Breast epithelium (tissue), 3 donors: Measurements from ENCODE around the gene RGR.

ENCODE experiments used
- POLR2A ChIP-seq: fragments of 450-650 bp; IDR thresholded peaks from one replicate; pipeline ENCODE4 v1.6.1; 2016; ENCODE audit warnings: antibody characterized with exemption, mild to moderate bottlenecking, moderate library complexity
- TF ChIP-seq, protein P1 (sequence below), 3 donors: fragments of 450-650 bp; IDR thresholded peaks; one replicate each; pipeline ENCODE4 v1.5.1; 2016 to 2017; ENCODE audit warnings: antibody characterized with exemption in 3 of 3, mild to moderate bottlenecking in 3 of 3, moderate library complexity in 3 of 3

DNA sequence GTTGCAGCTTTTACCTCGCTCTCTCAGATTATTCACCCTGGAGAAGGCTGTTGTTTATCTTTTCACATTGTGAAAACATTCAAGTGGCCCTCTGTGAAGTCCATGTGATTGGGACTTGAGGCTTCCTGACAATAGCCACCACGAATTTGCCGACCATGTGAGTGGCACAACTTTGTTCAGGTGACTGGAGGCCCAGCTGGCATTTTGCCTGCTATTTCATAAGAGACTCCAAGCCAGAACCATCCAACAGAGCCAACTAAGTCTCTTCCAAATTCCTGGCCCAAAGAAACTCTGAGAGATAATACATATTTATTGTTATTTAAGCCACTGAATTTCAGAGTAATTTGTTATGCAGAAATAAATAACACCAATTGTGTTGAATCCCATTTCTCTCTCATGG, 45.4 kb downstream of the RGR start:
- TF ChIP-seq POLR2A: no peak
- TF ChIP-seq, protein P1, sequence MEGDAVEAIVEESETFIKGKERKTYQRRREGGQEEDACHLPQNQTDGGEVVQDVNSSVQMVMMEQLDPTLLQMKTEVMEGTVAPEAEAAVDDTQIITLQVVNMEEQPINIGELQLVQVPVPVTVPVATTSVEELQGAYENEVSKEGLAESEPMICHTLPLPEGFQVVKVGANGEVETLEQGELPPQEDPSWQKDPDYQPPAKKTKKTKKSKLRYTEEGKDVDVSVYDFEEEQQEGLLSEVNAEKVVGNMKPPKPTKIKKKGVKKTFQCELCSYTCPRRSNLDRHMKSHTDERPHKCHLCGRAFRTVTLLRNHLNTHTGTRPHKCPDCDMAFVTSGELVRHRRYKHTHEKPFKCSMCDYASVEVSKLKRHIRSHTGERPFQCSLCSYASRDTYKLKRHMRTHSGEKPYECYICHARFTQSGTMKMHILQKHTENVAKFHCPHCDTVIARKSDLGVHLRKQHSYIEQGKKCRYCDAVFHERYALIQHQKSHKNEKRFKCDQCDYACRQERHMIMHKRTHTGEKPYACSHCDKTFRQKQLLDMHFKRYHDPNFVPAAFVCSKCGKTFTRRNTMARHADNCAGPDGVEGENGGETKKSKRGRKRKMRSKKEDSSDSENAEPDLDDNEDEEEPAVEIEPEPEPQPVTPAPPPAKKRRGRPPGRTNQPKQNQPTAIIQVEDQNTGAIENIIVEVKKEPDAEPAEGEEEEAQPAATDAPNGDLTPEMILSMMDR (IDR thresholded peaks at IDR 0.05): no peak
